GM12864 (cell line): ENCODE measurements around the gene POP7.
"Not testable (repeated sequence)": the region's sequence is repeated elsewhere in the genome, so short reads cannot be mapped to it uniquely, and the experiment has no call there.

Source experiments
- DNase-seq: peaks from one replicate; pipeline ENCODE4 v3.0.0-alpha.2; 2011; ENCODE audit warnings: low read depth
- H3K4me3 ChIP-seq: 2 replicates; pipeline ENCODE4 v1.5.1; 2011; ENCODE audit warnings: mild to moderate bottlenecking, low read depth, low read length, control low read depth
- TF ChIP-seq, protein P1 (sequence below): IDR thresholded peaks from 2 replicates; pipeline ENCODE4 v1.5.1; 2011; ENCODE audit warnings: low read depth, mild to moderate bottlenecking, moderate library complexity, low read length, control low read depth, inconsistent platforms; ENCODE audit errors: missing control alignments

Gene POP7

GRCh38 chr7:100705753-100706671, at the start of gene POP7:
TSS of gene POP7 (plus strand) at chr7:100706121. CDS start at chr7:100706831, 710 bp downstream.
- H3K4me3 ChIP-seq = peak within 1 kb of the TSS; percentile 95
- TF ChIP-seq, protein P1, sequence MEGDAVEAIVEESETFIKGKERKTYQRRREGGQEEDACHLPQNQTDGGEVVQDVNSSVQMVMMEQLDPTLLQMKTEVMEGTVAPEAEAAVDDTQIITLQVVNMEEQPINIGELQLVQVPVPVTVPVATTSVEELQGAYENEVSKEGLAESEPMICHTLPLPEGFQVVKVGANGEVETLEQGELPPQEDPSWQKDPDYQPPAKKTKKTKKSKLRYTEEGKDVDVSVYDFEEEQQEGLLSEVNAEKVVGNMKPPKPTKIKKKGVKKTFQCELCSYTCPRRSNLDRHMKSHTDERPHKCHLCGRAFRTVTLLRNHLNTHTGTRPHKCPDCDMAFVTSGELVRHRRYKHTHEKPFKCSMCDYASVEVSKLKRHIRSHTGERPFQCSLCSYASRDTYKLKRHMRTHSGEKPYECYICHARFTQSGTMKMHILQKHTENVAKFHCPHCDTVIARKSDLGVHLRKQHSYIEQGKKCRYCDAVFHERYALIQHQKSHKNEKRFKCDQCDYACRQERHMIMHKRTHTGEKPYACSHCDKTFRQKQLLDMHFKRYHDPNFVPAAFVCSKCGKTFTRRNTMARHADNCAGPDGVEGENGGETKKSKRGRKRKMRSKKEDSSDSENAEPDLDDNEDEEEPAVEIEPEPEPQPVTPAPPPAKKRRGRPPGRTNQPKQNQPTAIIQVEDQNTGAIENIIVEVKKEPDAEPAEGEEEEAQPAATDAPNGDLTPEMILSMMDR = no peak
- peak; percentile 91 for DNase-seq

DNA sequence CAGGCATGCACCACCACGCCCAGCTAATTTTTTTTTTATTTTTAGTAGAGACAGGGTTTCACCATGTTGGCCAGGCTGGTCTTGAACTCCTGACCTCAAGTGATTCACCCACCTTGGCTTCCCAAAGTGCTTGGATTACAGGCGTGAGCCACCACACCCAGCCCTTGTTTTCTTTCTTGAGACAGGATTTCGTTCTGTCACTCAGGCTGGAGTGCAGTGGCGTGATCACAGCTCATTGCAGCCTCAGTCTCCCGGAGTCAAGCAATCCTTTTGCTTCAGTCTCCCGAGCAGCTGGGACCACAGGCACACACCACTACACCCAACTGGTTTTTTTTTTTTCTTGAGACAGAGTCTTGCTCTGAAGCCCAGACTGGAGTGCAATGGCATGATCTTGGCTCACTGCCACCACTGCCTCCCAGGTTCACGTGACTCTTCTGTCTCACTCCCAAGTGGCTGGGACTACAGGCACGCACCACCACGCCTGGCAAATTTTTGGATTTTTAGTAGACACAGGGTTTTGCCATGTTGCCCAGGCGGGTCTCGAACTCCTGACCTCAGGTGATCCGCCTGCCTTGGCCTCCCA, 43.6 kb upstream of the POP7 start:
- H3K4me3 ChIP-seq, DNase-seq: not testable (repeated sequence)

DNA sequence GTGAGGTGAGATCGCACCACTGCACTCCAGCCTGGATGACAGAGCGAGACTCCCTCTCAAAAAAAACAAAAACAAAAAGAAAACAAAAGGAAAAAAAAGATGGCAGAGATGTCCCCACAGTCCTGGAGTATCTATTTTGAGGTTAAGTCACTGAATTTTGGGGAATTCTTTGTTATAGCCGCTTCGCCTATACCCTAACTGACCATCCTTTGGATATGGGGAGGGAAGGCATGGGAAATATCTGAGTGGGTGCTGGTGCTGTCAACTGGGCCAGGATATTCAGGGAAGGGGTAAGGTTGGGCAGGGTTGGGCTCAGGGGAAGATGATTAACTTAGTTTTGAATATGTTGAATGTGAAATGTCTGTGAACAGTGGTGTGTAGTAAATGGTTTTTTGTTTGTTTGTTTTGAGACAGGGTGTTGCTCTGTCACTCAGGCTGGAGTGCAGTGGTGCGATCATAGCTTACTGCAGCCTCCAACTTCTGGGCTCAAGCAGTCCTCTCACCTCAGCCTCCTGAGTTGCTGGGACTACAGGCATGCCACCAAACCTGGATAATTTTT, 40.7 kb upstream of the POP7 start:
- TF ChIP-seq, protein P1 = no peak

DNA sequence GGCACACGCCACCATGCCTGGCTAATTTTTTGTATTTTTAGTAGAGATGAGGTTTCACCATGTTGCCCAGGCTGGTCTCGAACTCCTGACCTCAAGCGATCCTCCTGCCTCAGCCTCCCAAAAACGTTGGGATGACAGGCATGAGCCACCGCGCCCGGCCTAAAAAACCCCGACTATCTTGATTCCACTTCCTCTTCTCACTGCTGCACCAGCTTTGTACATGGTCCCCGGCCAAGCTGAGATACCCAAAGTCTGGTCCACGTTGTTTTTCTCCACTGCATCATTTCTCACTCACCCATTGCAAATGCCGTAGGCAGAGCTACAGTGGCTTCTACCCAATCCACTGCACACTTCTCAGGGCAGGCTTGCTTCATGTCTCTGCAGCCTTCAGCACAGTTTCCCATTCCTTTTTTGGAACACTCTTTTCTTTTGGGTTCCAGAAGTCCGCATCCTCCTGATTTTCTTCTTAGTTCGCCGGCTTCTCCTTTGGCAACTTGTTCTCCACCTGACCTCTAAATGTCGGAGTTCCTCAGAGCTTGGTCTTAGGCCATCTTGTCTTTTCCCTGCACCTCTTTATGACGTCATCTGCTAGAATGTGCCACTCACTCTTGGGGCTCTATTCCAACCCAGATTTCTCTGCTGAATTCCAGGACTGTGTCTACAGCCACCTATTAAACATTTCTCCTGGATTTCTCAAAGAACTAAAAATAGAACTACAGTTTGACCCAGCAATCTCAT, 38.4 kb upstream of the POP7 start:
- H3K4me3 ChIP-seq = no peak overlapping the region
- DNase-seq = no peak
- TF ChIP-seq, protein P1 = no peak

More for the DNA sequence above, 40.7 kb upstream of the POP7 start:
- no peak overlapping the region for H3K4me3 ChIP-seq
- DNase-seq = no peak

DNA sequence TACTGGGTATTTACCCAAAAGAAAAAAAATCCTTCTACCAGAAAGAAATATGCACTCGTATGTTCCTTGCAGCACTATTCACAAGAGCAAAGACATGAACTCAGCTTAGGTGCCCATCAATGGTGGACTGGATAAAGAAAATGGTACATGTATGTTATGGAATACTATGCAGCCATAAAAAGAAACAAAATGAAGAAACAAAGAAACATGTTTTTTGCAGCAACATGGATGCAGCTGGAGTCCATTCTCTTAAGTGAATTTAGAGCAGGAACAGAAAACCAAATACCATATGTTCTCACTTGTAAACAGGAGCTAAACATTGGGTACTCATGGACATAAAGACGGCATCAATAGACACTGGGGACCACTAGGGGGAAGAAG, 37.9 kb upstream of the POP7 start:
- TF ChIP-seq, protein P1 = no peak
- DNase-seq = no peak
- no peak overlapping the region for H3K4me3 ChIP-seq

- not testable (repeated sequence) for H3K4me3 ChIP-seq, DNase-seq
These were observed 36.8 kb upstream of the POP7 start for GRCh38 chr7:100669106-100669505.

- no peak for DNase-seq
- TF ChIP-seq, protein P1 = no peak
- H3K4me3 ChIP-seq = no peak overlapping the region
These were observed 35.8 kb upstream of the POP7 start for GRCh38 chr7:100670074-100670473.
